ENCODE measurements around the gene MBD1.
"Not testable (repeated sequence)": the region's sequence is repeated elsewhere in the genome, so short reads cannot be mapped to it uniquely, and the experiment has no call there.

The MBD1 gene

DNA sequence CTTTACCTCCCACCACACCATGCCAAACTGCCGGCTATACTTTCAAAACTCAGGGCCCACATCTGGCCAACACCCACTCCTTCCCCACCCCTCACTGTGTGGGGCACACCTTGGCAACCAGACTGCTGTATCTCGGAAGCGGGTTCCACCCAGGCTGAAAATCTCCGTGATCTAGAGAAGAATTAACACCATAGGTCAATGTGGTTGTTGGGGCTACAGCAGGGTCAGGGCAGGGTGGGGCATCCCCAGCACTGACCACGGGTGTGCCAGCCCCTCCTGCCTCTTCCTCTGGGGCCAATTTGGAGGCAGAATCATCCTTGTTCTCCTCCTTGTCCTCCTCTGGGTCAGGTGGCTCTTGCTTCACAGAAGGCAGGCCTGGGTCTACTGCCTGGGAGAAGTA is 8.8 kb downstream of the MBD1 start:
- DNase-seq, result no peak

- DNase-seq, result no peak
Measured at GRCh38 chr18:50268022-50268747, 13.1 kb downstream of the MBD1 start.

GRCh38 chr18:50266248-50266704 is 15.0 kb downstream of the MBD1 start, which contains the start of gene CFAP53:
Gene CFAP53, minus strand, starts transcription at chr18:50266495. Its CDS starts 91 bp downstream, at chr18:50266404.
- DNase-seq, result no peak

- DNase-seq, result no peak
Measured at GRCh38 chr18:50262977-50263376, 18.3 kb downstream of the MBD1 start.

GRCh38 chr18:50250935-50251334 is 30.4 kb downstream of the MBD1 start:
- DNase-seq, result no peak

- no peak for DNase-seq
Measured at GRCh38 chr18:50249576-50249975, 31.7 kb downstream of the MBD1 start.

DNA sequence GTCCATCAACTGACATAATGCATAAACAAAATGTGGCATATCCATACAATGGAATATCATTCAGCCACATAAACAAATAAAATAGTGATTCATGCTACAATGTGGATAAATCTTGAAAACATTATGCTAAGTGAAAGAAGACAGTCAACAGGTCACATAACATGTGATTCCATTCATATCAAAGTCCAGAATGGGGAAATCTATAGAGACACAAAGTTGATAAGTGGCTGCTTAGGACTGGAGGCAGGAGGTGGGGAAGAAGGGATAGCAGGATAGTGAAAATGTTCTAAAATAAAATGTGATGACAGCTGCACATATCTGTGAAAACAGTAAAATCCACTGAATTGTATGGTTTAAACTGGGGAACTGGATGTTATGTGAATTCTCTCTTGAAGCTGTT is 33.8 kb downstream of the MBD1 start:
- no peak for DNase-seq

- not testable (repeated sequence) for DNase-seq
Measured at GRCh38 chr18:50241768-50242167, 39.6 kb downstream of the MBD1 start.

GRCh38 chr18:50240080-50240563 is 41.2 kb downstream of the MBD1 start:
- no peak for DNase-seq

DNA sequence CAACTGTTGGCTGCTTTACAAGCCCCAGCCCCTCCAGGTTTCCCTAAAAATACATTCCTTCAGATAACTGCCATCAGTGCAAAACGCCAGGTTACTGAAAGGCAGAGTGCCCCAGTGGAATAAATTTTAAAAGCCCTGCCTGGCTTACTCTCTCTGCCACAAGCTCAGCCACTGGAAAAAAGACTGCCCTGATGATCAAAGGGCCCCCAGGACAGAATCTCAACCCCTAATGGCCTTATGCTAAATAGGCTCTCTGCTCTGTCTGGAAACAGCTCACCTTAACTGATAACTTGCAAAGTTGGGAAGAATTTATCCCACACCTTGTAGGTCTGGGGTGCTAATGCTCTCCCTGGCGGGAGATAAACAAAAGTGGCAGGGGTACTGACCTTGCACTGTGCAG is 48.9 kb downstream of the MBD1 start:
- DNase-seq, result no peak

DNA sequence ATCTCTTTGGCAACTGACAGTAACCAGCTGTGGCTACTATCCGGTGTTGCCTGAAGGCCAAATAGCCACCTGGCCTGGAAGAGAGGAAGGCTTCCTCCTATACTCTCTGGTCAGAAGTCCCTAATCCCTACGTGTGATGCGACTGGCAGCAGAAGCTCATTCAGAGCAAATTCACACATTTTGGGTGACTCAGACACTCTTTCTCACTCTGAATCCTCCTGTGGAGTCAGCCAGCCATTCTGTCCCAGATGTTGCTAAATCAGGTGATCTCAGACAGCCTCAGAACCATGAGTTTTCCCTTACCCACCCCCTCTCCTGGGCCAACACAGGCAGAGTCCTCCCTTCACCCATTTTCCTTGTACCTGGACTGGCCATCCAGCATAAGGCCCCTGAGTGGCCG is 49.7 kb downstream of the MBD1 start:
- no peak for DNase-seq

DNA sequence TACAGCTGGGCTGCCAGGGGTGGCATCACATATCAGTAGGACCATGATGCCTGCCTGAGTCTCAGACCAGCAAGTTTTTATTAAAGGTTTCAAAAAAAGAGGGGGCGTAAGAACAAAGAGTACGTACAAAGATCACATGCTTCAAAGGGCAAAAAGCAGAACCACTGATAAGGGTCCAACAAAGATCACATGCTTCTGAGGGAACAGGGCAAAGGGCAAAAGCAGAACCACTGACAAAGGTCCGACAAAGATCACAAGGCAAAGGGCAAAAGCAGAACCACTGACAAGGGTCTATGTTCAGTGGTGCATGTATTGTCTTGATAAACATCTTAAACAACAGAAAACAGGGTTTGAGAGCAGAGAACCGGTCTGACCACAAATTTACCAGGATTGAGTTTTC is 61.1 kb downstream of the MBD1 start:
- DNase-seq, result not testable (repeated sequence)

All from NCI-H2081 treated with DMSO at 0.1 percent for 48 hours (cell line).